ENCODE data around the gene NOX5. TPM values are rescaled to one million over a fixed set of nuclear protein-coding genes. Genes with fewer than 3 reads are reported as not detected.

The NOX5 gene
- total and polyA plus RNA-seq, 2 donors (not counting 1 experiment from before 2014, with no cell fraction given), result 0.25 to 0.33 TPM

GRCh38 chr15:69069996-69070395 lies 55.5 kb downstream of the NOX5 start:
- DNase-seq (ENCODE audit: low read depth in 2 of 2), result no peak
- H3K27ac ChIP-seq (ENCODE audit: insufficient read depth, low read length), result no peak overlapping the region
- H3K9ac ChIP-seq (ENCODE audit: insufficient read depth, low read length), result no peak overlapping the region
- H3K27me3 ChIP-seq (ENCODE audit: control insufficient read depth, insufficient read depth, low read length), result no peaks in the 10 kb centered on the region
- no peak overlapping the region for H3K4me2 ChIP-seq (ENCODE audit: extremely low read depth, insufficient read depth, low read length)
- no peaks in the 10 kb centered on the region for H4K20me1 ChIP-seq (ENCODE audit: control insufficient read depth, extremely low read depth, insufficient read depth, low read length)
- no peaks in the 10 kb centered on the region for H3K36me3 ChIP-seq (ENCODE audit: control insufficient read depth, insufficient read depth, low read length)
- H2AFZ ChIP-seq (ENCODE audit: low read length), result no peak overlapping the region
- no peaks in the 10 kb centered on the region for H3K79me2 ChIP-seq (ENCODE audit: control insufficient read depth, insufficient read depth, low read length)
- no peaks in the 10 kb centered on the region for H3K4me1 ChIP-seq (ENCODE audit: control insufficient read depth, extremely low read depth, insufficient read depth, low read length)
- H3K9me3 ChIP-seq (ENCODE audit: control insufficient read depth, insufficient read depth, low read depth, low read length), result no peaks in the 10 kb centered on the region
- TF ChIP-seq EZH2 (IDR thresholded peaks at IDR 0.05; ENCODE audit: low read length, missing control alignments), result no peak
- no peak for TF ChIP-seq CTCF (conservative IDR thresholded peaks at IDR 0.05 in 1 of 2, IDR thresholded peaks at IDR 0.05 in 1 of 2; ENCODE audit: low read depth in 1 of 2, low read length in 2 of 2)
- H3K4me3 ChIP-seq (replicated peaks in 1 of 4; ENCODE audit: control extremely low read depth in 1 of 4, insufficient read depth in 1 of 4, low read depth in 3 of 4, low read length in 4 of 4), result no peak overlapping the region

- DNase-seq (ENCODE audit: low read depth in 2 of 2), result no peak
- Histone ChIP-seq H3K27ac (ENCODE audit: insufficient read depth, low read length) (no peak overlapping the region), H4K20me1 (ENCODE audit: control insufficient read depth, extremely low read depth, insufficient read depth, low read length) (no peaks in the 10 kb centered on the region), H2AFZ (ENCODE audit: low read length) (no peak overlapping the region), H3K9me3 (ENCODE audit: control insufficient read depth, insufficient read depth, low read depth, low read length) (no peaks in the 10 kb centered on the region), H3K27me3 (ENCODE audit: control insufficient read depth, insufficient read depth, low read length) (no peaks in the 10 kb centered on the region), H3K4me1 (ENCODE audit: control insufficient read depth, extremely low read depth, insufficient read depth, low read length) (no peaks in the 10 kb centered on the region), H3K36me3 (ENCODE audit: control insufficient read depth, insufficient read depth, low read length) (no peaks in the 10 kb centered on the region), H3K4me2 (ENCODE audit: extremely low read depth, insufficient read depth, low read length) (no peak overlapping the region), H3K9ac (ENCODE audit: insufficient read depth, low read length) (no peak overlapping the region), H3K79me2 (ENCODE audit: control insufficient read depth, insufficient read depth, low read length) (no peaks in the 10 kb centered on the region), H3K4me3 (replicated peaks in 1 of 4; ENCODE audit: control extremely low read depth in 1 of 4, insufficient read depth in 1 of 4, low read depth in 3 of 4, low read length in 4 of 4) (no peak overlapping the region)
- no peak for TF ChIP-seq EZH2 (IDR thresholded peaks at IDR 0.05; ENCODE audit: low read length, missing control alignments)
- no peak for TF ChIP-seq CTCF (conservative IDR thresholded peaks at IDR 0.05 in 1 of 2, IDR thresholded peaks at IDR 0.05 in 1 of 2; ENCODE audit: low read depth in 1 of 2, low read length in 2 of 2)
Observed at GRCh38 chr15:69070396-69070795, 55.9 kb downstream of the NOX5 start.

- no peak overlapping the region for H2AFZ ChIP-seq (ENCODE audit: low read length)
Observed at GRCh38 chr15:69071260-69071659, 56.8 kb downstream of the NOX5 start.

More at GRCh38 chr15:69071260-69071659, 56.8 kb downstream of the NOX5 start:
- Histone ChIP-seq H3K9me3 (ENCODE audit: control insufficient read depth, insufficient read depth, low read depth, low read length) (no peaks in the 10 kb centered on the region), H4K20me1 (ENCODE audit: control insufficient read depth, extremely low read depth, insufficient read depth, low read length) (no peaks in the 10 kb centered on the region), H3K27ac (ENCODE audit: insufficient read depth, low read length) (no peak overlapping the region), H3K27me3 (ENCODE audit: control insufficient read depth, insufficient read depth, low read length) (no peaks in the 10 kb centered on the region), H3K4me2 (ENCODE audit: extremely low read depth, insufficient read depth, low read length) (no peak overlapping the region), H3K4me1 (ENCODE audit: control insufficient read depth, extremely low read depth, insufficient read depth, low read length) (no peaks in the 10 kb centered on the region), H3K36me3 (ENCODE audit: control insufficient read depth, insufficient read depth, low read length) (no peaks in the 10 kb centered on the region), H3K79me2 (ENCODE audit: control insufficient read depth, insufficient read depth, low read length) (no peaks in the 10 kb centered on the region), H3K4me3 (replicated peaks in 1 of 4; ENCODE audit: control extremely low read depth in 1 of 4, insufficient read depth in 1 of 4, low read depth in 3 of 4, low read length in 4 of 4) (no peak overlapping the region), H3K9ac (ENCODE audit: insufficient read depth, low read length) (no peak overlapping the region)
- TF ChIP-seq CTCF (conservative IDR thresholded peaks at IDR 0.05 in 1 of 2, IDR thresholded peaks at IDR 0.05 in 1 of 2; ENCODE audit: low read depth in 1 of 2, low read length in 2 of 2) (no peak), EZH2 (IDR thresholded peaks at IDR 0.05; ENCODE audit: low read length, missing control alignments) (no peak)
- DNase-seq (ENCODE audit: low read depth in 2 of 2), result no peak
